GM12873 (cell line): ENCODE results near the gene CCDC144A.

Experiments
- CTCF ChIP-seq: IDR thresholded peaks from 2 replicates; pipeline ENCODE4 v1.5.1; 2012; ENCODE audit warnings: low read depth, mild to moderate bottlenecking, moderate library complexity, low read length, control low read depth; ENCODE audit not compliant: insufficient read depth; ENCODE audit errors: missing control alignments

Gene CCDC144A

GRCh38 chr17:16820161-16820877 is 130.3 kb downstream of the CCDC144A start:
- no peak for TF ChIP-seq CTCF

- TF ChIP-seq CTCF, result no peak
Observed at GRCh38 chr17:16820979-16821543, 131.0 kb downstream of the CCDC144A start.
